ENCODE data around the gene CCR1. TPM values are rescaled to one million over a fixed set of nuclear protein-coding genes. Genes with fewer than 3 reads are reported as not detected.

Gene CCR1
- total and polyA plus RNA-seq, 2 of the 4 experiments (the other 2 are of a cell fraction) = not detected

GRCh38 chr3:46221391-46221790 lies 13.3 kb upstream of the CCR1 start:
- Histone ChIP-seq H4K8ac (ENCODE audit: low read depth in 2 of 2, low read length in 2 of 2) (no peak overlapping the region), H2BK20ac (ENCODE audit: low read depth, low read length) (no peak overlapping the region), H3K23ac (ENCODE audit: low read depth, low read length) (no peak overlapping the region), H4K20me1 (ENCODE audit: insufficient read depth, low read length) (no peaks in the 10 kb centered on the region), H3K27me3 (ENCODE audit: control insufficient read depth, insufficient read depth, low read length) (peaks cover 5% of the 10 kb centered on the region), H2BK5ac (ENCODE audit: low read depth, low read length, poor library complexity, severe bottlenecking) (no peak overlapping the region), H3K18ac (ENCODE audit: low read depth, low read length) (no peak overlapping the region), H3K79me1 (ENCODE audit: low read depth in 1 of 2, low read length in 2 of 2) (no peaks in the 10 kb centered on the region), H3K36me3 (ENCODE audit: control insufficient read depth, insufficient read depth, low read length) (no peaks in the 10 kb centered on the region), H3K4me3 (ENCODE audit: insufficient read depth, low read depth, low read length) (no peak overlapping the region), H2AK9ac (replicated peaks; ENCODE audit: low read depth, low read length, poor library complexity) (no peak overlapping the region), H2AK5ac (ENCODE audit: low read depth, low read length) (no peak overlapping the region), H3K9me1 (ENCODE audit: insufficient read depth, low read length) (no peaks in the 10 kb centered on the region), H3K9me3 (ENCODE audit: control insufficient read depth, insufficient read depth, low read length) (no peaks in the 10 kb centered on the region), H3K4me2 (ENCODE audit: low read depth, low read length) (no peak overlapping the region), H2BK120ac (ENCODE audit: low read depth, low read length) (no peak overlapping the region), H3K4ac (ENCODE audit: low read depth, low read length) (no peak overlapping the region), H2BK15ac (ENCODE audit: low read depth, low read length) (no peak overlapping the region), H3K9ac (ENCODE audit: low read depth, low read length) (no peak overlapping the region), H3K56ac (ENCODE audit: extremely low read depth, insufficient read depth, low read length) (no peak overlapping the region), H4K5ac (ENCODE audit: low read depth, low read length) (no peak overlapping the region), H3K4me1 (ENCODE audit: control insufficient read depth, insufficient read depth, low read length) (no peaks in the 10 kb centered on the region), H3K14ac (replicated peaks; ENCODE audit: low read depth, low read length) (no peak overlapping the region), H3K27ac (ENCODE audit: insufficient read depth, low read length) (no peak overlapping the region), H4K91ac (ENCODE audit: insufficient read depth, low read depth, low read length) (no peak overlapping the region), H2AFZ (replicated peaks; ENCODE audit: low read length, poor library complexity) (no peak overlapping the region)
- WGBS, 2 experiments (ENCODE audit: extremely low coverage in 2 of 2, insufficient read length in 1 of 2) = no CpG with 5 or more reads among the region's 4 CpGs
- CTCF ChIA-PET = no interaction called here
- ATAC-seq (ENCODE audit: low read depth) = no peak
- BruUV-seq (replicated peaks) = no TSS peak
- TF ChIP-seq CTCF (conservative IDR thresholded peaks at IDR 0.05; ENCODE audit: low read depth, low read length) = no peak
- no peak for TF ChIP-seq RFX5 (IDR thresholded peaks at IDR 0.05; ENCODE audit: low read depth, low read length)
- no peak for TF ChIP-seq MXI1 (IDR thresholded peaks at IDR 0.05; ENCODE audit: borderline replicate concordance, low read depth, low read length)
- intact Hi-C loops (cut with micrococcal nuclease) (no loop called here), in situ Hi-C loops (cut with MboI; ENCODE audit: low sequenced_read_pairs) (no loop called here), dilution Hi-C loops (cut with HindIII; ENCODE audit: low sequenced_read_pairs, unreplicated experiment) (no loop called here)
- no peak for DNase-seq
- POLR2A ChIA-PET (ENCODE audit: unreplicated experiment) = no interaction called here

Measured in IMR-90 (cell line).